Kidney epithelial cell (primary cell): ENCODE data around the gene PGA5. TPM values are rescaled to one million over a fixed set of nuclear protein-coding genes. Genes with fewer than 3 reads are reported as not detected.

Experiments used
- DNase-seq: peaks from one replicate; pipeline ENCODE4 v3.0.0-alpha.2; 2010; ENCODE audit warnings: low read depth
- H3K27me3 ChIP-seq: 2 replicates; pipeline ENCODE4 v1.6.0; 2011; ENCODE audit warnings: low read length; ENCODE audit not compliant: control insufficient read depth, insufficient read depth
- H3K36me3 ChIP-seq: 2 replicates; pipeline ENCODE4 v1.5.1; 2011; ENCODE audit warnings: low read length; ENCODE audit not compliant: control insufficient read depth, insufficient read depth
- H3K4me3 ChIP-seq: 2 replicates; pipeline ENCODE4 v1.5.1; 2011; ENCODE audit warnings: low read depth, mild to moderate bottlenecking, control low read depth, low read length
- total RNA-seq: library from RNA; depleted of rRNA; stranded (reverse); fragments of >200 nt; gene quantifications from 2 replicates; pipeline ENCODE4 v1.2.3, GENCODE V29; 2015
- TF ChIP-seq, protein P1 (sequence below): IDR thresholded peaks from 2 replicates; pipeline ENCODE4 v1.5.1; 2011; ENCODE audit warnings: mild to moderate bottlenecking, moderate library complexity, low read length, control low read depth, inconsistent platforms; ENCODE audit not compliant: insufficient read depth, poor library complexity, severe bottlenecking

Gene PGA5
- total RNA-seq, 1 donor from 2014 or later: not detected

DNA sequence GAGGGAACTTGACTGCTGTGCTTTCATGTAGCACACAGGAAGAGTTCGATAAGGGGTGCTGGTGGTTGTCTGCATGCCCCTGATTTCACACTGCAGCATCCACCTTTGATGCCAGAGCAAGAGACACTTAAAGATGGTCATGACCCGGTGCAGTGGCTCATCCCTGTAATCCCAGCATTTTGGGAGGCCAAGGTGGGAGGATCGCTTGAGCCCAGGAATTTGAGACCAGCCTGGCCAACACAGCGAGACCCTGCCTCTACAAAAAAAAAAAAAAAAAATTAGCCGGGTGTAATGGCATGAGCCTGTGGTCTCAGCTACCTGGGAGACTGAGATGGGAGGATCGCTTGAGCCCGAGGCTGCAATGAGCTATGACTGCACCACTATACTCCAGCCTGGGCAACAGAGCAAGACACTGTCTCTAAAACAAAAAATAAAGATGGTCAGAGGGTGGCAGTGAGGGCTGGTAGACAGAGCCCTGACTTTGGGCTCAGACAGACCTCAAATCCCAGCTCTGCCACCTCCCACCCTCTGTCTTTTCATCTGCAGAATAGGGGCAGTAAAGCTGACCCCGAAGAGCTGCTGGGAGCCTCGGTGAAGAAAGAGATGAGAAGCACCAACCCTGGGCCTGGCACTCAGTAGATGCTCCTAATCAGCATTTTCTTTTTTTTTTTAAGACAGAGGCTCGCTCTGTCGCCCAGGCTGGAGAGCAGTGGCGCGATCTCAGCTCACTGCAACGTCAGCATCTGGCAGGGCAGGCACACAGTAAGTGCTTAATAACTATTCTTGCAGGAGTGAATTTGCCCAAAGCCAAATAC is 36.4 kb downstream of the PGA5 start:
- TF ChIP-seq, protein P1, sequence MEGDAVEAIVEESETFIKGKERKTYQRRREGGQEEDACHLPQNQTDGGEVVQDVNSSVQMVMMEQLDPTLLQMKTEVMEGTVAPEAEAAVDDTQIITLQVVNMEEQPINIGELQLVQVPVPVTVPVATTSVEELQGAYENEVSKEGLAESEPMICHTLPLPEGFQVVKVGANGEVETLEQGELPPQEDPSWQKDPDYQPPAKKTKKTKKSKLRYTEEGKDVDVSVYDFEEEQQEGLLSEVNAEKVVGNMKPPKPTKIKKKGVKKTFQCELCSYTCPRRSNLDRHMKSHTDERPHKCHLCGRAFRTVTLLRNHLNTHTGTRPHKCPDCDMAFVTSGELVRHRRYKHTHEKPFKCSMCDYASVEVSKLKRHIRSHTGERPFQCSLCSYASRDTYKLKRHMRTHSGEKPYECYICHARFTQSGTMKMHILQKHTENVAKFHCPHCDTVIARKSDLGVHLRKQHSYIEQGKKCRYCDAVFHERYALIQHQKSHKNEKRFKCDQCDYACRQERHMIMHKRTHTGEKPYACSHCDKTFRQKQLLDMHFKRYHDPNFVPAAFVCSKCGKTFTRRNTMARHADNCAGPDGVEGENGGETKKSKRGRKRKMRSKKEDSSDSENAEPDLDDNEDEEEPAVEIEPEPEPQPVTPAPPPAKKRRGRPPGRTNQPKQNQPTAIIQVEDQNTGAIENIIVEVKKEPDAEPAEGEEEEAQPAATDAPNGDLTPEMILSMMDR: no peak
- DNase-seq: no peak
- Histone ChIP-seq H3K4me3 (no peak overlapping the region), H3K27me3 (peaks cover 2% of the 10 kb centered on the region), H3K36me3 (no peaks in the 10 kb centered on the region)

DNA sequence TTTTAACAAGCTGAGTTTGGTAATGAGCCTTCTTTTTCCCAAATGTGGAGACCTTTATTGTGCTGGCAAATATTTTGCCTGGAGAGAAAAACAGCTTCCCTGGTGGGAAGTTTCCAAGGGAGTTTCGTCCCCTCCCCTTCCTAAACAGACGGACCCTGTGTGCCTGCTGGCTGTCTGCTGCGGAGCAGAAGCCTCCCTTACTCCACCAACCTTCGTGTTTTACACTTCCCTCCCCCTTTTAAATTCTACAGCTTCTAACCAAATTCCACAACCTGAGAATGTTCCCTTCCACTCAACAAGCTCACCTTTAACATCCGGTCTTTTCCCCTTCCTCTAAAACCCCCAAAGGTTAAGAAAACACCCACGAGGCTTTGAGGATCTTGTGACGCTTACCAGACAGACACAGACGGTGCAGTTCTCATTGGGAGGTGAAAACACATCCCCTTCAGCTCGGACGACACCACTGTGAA is 37.1 kb downstream of the PGA5 start:
- no peak overlapping the region for H3K4me3 ChIP-seq
- no peak for DNase-seq
- TF ChIP-seq, protein P1: no peak
- no peaks in the 10 kb centered on the region for H3K36me3 ChIP-seq
- peaks cover 2% of the 10 kb centered on the region for H3K27me3 ChIP-seq

DNA sequence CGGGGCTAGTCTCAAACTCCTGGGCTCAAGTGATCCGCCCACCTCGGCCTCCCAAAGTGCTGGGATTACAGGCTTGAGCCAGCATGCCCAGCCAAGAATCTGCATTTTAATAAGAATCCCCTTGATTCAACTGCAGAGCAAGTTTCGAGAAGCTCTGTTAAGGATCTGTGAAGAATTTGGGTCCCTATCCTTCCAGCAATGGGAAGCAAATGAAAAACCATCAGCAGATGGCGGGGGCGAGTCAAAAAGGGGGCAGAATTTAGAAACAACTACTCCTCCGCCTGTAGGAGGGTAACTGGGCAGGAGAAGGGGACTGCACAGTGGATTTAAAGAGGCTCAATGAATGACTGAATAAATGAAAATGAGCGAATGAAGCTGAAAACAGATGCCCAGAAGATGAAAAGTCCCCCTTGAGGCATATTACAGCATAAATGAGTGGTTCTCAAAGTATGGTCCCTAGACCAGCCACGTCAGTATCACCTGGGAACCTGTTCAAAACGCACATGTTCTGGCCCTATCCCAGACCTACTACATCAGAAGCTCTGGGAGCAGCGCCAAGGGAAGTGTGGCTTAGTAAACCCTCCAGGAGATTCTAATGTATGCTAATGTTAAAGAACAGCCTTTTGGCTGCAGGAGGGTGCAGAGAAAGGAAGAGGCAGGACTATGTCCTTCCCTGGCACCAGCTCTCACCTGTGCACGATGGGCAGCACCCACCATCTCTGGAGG is 39.1 kb downstream of the PGA5 start:
- no peak for DNase-seq
- Histone ChIP-seq H3K36me3 (no peaks in the 10 kb centered on the region), H3K4me3 (no peak overlapping the region), H3K27me3 (peaks cover 2% of the 10 kb centered on the region)
- TF ChIP-seq, protein P1: no peak

DNA sequence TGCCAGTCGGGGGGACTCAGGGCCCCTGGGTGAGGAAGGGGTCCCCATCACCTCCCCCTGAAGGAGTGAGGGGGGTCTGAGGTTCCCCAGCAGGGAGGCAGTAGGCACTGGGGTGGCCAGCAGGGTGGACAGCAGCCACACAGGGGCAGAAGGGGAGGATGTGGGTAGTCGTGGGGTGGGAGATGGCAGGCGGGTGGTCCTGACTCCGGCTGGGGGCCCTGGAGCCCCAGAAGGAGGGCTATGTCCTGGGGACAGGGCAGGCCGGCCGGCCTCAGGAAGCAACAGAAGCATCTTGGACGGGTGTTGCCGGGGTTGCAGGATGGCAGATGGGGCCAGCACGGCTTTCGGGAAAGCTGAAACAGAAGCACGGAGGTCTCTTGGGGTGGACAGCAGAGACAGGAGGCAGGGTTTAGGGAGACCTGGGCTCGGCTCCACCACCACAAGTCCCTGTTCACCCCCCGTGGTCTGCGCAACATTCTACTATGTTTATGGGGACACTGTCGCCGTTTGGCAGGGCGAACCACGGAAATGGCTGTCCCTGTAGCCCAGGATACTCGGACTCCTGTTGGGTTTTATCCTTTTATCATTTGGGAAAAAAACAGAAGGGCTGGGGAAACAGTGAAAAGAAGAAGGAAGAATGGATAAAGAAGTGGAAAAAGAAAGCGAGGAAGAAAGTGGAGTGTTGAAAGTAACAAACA is 40.1 kb downstream of the PGA5 start:
- Histone ChIP-seq H3K27me3 (no peaks in the 10 kb centered on the region), H3K36me3 (no peaks in the 10 kb centered on the region), H3K4me3 (no peak overlapping the region)
- no peak for DNase-seq
- TF ChIP-seq, protein P1: no peak

DNA sequence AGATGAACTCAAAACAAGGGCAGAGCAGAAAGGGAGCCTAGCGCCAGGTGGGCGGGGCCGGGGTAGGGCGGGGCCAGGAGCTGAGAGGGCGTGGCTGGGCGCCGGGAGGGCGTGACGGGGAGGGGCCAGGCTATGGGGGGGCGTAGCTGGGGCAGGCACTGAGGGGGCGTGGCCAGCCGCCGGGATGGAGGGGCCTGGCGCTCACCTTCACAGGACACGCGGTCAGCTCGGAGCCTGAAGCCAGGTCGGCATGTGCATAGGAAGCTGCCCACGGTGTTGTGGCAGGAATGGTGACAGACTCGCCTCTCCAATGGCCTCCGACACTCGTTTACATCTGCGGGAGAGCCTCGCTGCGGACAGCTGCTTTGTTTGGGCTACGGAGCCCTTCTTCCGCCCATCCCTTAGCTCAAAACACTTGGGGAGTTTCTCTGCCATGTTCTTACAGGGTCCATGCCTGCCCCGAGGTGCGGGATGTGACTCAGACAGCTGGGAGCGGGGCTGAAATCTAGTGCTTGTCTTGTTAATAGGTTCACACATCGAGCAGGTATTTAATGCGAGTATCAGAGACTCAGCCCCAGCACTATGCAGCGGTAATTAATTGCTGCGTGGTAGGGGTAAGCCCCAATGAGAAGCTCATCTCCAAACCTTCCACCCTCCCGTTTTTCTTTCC is 40.7 kb downstream of the PGA5 start:
- DNase-seq: no peak
- no peaks in the 10 kb centered on the region for H3K27me3 ChIP-seq
- H3K4me3 ChIP-seq: no peak overlapping the region
- TF ChIP-seq, protein P1: no peak
- no peaks in the 10 kb centered on the region for H3K36me3 ChIP-seq
